Endothelial cell of coronary artery (primary cell): Measurements from ENCODE around the gene CEP63. TPM values are rescaled to one million over a fixed set of nuclear protein-coding genes. Genes with fewer than 3 reads are reported as not detected.

Experiments used
- total RNA-seq: library from RNA; depleted of rRNA; stranded (reverse); fragments of >200 nt; gene quantifications from 2 replicates; pipeline ENCODE4 v1.2.3, GENCODE V29; 2014

CEP63 gene
- 16.0 and 20.3 TPM in 2 replicates for total RNA-seq

GRCh38 chr3:134485718-134486576 is at the start of gene CEP63, which contains the start of gene ANAPC13:
Gene CEP63 (plus strand): TSS chr3:134486057. CDS start chr3:134495321, 9,264 bp downstream.
Gene ANAPC13 (minus strand): TSS chr3:134485985. CDS start chr3:134482904, 3,081 bp downstream.

Other genes starting within 250 kb of the CEP63 start
- 70.9 and 95.1 TPM in 2 replicates for gene RYK, start 235.2 kb upstream of the CEP63 start, total RNA-seq
- 70.4 and 80.6 TPM in 2 replicates for gene AMOTL2, start 111.6 kb upstream of the CEP63 start, total RNA-seq
- gene ANAPC13, start 72 bp upstream of the CEP63 start, total RNA-seq, result 30.3 and 43.5 TPM in 2 replicates
- gene KY, start 165.0 kb downstream of the CEP63 start, total RNA-seq, result not detected in 2 replicates